HG03066 (cell line): ENCODE data around the gene HNRNPAB.

Experiments
- ATAC-seq: cut with Tn5 transposase; IDR thresholded peaks from one replicate; pipeline ENCODE4 v1.9.1; 2021; ENCODE audit warnings: low read depth; ENCODE audit not compliant: unreplicated experiment

Gene HNRNPAB

DNA sequence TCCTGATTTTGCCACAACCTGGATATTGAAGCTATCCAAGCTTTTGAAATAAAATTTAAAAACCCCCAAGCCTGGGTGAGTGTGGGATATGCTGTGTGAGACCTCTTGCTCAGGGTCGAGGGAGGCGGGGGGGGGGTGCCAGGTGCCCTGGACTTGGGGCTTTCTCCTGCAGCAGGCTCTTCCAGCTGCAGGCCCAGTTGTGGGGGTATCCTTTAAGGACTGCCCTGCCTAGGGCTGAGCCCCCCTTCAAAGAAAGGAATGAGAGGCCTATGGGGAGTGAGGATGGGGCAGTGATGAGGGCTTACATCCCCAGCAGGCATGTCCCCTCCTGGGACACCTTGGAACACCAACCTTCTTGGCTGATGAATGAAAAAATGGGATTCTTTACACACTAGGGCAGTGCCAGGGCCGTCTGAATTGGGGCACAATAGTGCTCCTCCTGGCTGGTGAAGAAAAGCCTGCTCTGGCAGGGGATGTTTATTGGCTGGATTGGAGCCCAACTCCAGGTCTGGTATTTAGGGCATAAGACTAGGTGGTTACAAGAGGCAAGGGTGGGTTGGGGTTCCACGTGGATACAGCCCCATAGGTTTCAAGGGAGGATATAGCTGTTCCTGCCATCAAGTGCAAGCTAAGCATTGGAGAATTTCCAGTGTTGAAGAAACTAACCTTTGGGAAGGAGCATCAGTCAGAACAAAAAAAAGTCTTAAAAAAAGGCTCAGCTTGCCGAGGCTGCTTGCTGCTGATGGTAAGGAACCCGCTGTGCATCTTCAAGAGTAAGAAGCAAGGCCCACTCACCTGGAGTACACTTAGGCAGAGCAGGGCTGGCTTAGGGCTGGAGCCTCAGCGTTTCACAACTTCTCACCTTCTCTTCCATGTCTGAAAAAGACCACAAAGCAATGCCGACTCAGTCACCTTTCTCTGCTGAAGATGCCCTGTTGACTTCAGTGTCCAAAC, 7.0 kb downstream of the HNRNPAB start:
- ATAC-seq = no peak

- no peak for ATAC-seq
These were observed 8.1 kb downstream of the HNRNPAB start for GRCh38 chr5:178212241-178213002.

- ATAC-seq = no peak
These were observed 8.7 kb downstream of the HNRNPAB start for GRCh38 chr5:178213003-178213461.

GRCh38 chr5:178213748-178214151, 9.4 kb downstream of the HNRNPAB start:
- ATAC-seq = no peak

DNA sequence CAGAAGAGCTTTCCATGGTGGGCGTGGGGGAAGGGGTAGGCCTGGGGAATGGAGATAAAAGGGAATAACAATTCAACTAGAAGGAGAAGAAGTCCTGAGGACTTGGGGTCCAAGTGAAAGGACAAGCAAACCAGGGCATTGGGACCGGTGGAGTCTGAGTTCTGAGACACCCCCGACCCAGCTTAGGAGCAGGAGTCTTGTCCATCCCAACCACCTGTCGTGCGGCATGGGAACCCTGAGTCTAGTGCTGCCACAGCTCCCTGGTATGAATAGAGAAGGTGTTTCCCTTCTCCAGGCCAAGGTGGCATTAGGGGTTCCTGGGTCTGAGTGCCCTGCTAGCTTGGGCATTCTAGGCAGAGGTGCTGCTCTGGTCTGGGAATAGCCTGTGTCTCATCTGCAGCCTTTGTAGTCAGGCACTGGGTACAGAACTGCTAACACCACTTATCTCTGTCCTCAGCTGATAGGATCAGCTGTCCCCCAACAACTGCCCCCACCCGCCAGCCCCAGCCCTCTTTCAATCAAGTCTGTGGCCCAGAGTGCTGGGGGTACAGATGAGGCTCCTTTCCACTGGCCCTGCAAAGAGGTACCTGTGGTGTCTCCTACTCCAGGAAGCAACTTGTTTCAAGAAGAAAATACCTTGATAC, 9.9 kb downstream of the HNRNPAB start:
- no peak for ATAC-seq

GRCh38 chr5:178215280-178216002, 11.1 kb downstream of the HNRNPAB start:
- no peak for ATAC-seq

DNA sequence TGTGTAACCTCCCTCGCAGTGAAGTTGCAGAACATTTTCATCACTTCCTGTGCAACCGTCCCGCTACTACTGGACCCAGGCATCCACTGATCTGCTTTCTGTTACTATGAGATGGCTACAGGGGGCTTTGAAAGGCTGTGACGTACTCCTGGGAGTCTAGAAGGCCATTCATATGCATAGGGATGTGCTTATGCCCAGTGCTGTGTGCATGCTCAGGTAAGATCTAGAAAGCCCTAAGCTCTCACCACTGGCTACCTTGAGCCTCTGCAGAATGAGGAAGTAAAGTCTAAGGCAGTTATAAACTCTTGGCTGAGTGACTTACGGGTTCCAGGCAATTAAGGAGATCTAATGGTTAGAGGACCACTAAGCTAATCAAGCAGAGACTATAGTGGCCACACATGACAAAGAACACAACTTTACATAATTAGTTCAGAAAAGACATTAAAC, 11.8 kb downstream of the HNRNPAB start:
- ATAC-seq = no peak

GRCh38 chr5:178216779-178217178, 12.4 kb downstream of the HNRNPAB start:
- no peak for ATAC-seq

GRCh38 chr5:178218237-178218776, 14.0 kb downstream of the HNRNPAB start:
- ATAC-seq = no peak

GRCh38 chr5:178218827-178219226, 14.5 kb downstream of the HNRNPAB start:
- ATAC-seq = no peak

DNA sequence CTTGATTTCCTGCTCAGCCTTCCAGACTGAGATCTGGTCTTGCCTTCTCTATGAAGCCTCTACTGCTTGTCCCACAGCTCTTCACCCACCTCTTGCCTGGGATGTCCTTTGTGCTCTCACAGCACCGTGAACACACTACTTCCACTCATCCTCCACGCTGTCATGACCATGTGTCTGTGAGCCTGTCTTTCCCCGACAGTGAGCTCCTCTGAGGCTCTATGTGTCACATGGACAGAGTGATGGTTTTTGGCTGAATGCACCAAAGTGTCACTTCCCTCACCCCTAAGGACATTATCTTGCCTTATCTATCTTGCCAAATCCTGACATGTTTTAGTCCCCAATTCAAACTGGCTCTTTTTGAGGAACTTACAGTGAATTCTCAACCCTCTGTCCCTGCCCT, 16.9 kb downstream of the HNRNPAB start:
- no peak for ATAC-seq

DNA sequence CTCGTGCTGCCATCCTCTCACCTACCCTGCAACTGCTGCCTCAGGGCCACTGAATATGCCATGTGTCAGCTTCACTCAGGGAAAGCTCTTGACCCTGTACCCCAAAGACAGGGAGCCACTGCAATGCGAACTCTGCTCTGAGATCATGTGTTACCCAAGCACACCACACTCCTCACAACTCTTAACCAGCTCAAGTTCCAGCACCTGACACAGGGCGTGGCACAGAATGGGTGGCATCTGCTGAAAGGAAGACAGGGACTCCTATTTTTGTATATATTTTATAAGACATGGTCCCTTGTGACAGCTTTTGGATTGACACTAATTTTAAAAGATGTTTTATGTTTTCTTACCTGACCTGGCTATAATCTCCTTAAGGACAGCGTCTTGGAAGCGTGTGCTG, 17.5 kb downstream of the HNRNPAB start:
- no peak for ATAC-seq

DNA sequence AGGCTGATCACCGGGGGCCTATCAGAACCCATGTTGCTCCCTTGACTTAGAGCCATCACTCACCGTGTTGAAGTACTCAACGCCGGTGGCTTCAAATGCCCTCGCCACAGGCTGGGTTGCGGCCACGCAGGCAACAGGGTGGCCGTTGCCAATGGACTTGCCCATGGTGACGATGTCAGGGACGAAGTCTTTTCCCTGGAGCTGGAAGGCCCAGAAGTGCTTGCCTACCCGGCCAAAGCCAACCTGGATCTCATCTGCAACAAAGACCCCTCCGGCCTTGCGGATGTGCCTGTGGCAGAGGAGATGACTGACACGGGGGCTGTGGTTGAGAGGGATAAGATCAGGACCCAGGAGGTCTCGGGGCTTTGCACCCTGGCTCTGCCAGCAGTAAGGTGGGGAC, 18.0 kb downstream of the HNRNPAB start:
- no peak for ATAC-seq

DNA sequence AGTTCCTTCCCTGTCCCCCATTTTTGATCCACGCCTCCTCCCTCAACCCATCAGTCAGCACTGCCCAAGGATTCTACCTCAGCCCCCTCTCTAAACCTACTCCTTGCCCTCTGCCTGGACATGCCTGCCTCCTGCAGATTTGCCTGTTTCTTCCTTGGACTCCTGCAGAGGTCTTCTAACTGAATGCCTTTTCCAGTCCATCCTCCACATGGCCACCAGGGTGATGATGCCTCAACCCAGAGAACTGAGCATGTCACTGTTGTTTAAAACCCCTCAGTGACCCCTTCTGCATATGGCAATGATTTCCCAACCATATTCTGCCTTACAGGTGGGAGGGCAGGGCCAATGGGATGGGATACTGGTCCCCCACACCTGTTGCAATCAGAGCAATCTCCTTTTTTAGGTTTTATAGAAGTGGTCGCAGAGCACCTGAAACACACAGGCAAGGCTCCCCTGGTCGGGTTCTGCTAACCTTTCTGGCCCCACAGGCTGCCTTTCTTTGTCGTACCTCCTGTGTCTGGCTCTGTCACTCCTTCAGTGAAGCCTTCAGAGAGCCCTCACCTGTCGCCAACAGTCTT, 19.0 kb downstream of the HNRNPAB start:
- no peak for ATAC-seq

- ATAC-seq = no peak
These were observed 19.5 kb downstream of the HNRNPAB start for GRCh38 chr5:178223828-178224335.

- no peak for ATAC-seq
These were observed 20.1 kb downstream of the HNRNPAB start for GRCh38 chr5:178224403-178224802.

DNA sequence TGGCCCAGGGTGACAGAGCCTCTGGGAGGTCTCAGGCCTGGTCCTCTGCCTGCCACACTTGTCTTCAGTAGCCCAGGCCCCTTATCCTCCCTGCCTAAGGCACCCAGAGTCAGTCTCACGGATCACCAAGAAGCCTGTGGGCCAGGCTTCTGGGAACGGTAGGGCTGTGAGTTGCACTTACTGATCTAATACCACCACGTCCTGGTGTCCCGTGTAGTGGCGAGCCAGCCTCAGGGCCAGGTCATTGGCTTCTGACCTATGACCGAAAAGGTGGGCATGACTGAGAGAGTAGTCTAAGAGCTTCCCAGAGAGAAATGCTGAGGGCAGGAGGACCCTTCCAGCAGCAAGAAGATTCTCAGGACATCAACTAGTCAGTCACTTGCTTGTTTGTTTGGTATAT, 20.8 kb downstream of the HNRNPAB start:
- ATAC-seq = no peak

DNA sequence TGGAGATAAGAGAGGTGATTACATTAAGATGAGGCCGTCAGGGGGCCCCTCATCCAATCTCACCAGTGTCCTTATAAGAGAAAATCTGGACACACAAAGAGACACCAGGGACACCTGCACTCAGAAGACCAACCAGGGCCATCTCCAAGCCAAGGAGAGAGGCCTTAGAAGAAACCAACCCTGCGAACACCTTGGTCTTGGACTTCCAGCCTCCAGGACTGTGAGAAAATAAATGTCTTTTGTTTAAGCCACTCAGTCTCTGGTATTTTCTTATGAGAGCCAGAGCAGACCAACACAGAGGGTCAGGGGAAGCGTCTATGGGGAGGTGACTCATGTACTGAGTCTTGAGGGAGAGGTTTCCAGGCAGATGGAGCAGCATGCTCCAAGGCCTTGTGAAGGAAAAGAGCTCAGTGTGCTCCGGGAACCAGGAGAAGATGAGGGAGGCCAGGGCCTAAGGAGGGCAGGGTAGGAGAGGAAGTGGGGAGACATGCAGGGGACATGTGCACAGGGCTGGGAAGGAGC, 22.9 kb downstream of the HNRNPAB start:
- ATAC-seq = no peak

GRCh38 chr5:178227929-178228328, 23.6 kb downstream of the HNRNPAB start:
- no peak for ATAC-seq
